Mucosa of descending colon (tissue), 3 donors: ENCODE results near the gene FFAR1. TPM values are rescaled to one million over a fixed set of nuclear protein-coding genes. Genes with fewer than 3 reads are reported as not detected.

ENCODE experiments used
- ATAC-seq: fragments of 200-7000 bp; cut with Tn5 transposase; one replicate; pipeline ENCODE4 v1.9.1; 2020; ENCODE audit warnings: mild to moderate bottlenecking, moderate library complexity
- DNase-seq, 3 donors: peaks; one replicate each; pipeline ENCODE4 v3.0.0-alpha.2; 2020
- H3K36me3 ChIP-seq: fragments of 200-600 bp; one replicate; pipeline ENCODE4 v1.8.0; 2021; ENCODE audit warnings: low read depth, mild to moderate bottlenecking
- H3K4me1 ChIP-seq: fragments of 200-600 bp; one replicate; pipeline ENCODE4 v1.8.0; 2021; ENCODE audit warnings: low read depth, mild to moderate bottlenecking
- H3K4me3 ChIP-seq: fragments of 200-600 bp; one replicate; pipeline ENCODE4 v1.8.0; 2021; ENCODE audit warnings: mild to moderate bottlenecking
- H3K9me3 ChIP-seq: fragments of 200-600 bp; one replicate; pipeline ENCODE4 v1.8.0; 2021; ENCODE audit warnings: mild to moderate bottlenecking
- CTCF ChIP-seq: fragments of 200-600 bp; IDR thresholded peaks from one replicate; pipeline ENCODE4 v1.8.0; 2022; ENCODE audit warnings: antibody characterized with exemption, mild to moderate bottlenecking
- intact Hi-C, 2 donors: fragments of 100-400 bp; cut with DNase I in 1 of 2; cut with micrococcal nuclease in 1 of 2; formaldehyde crosslinking; loops; one replicate each; pipeline versions ENCODE4 v1.11.0 to v1.11.1; 2022; cut with DNase I, micrococcal nuclease
- total RNA-seq, 3 donors: library from RNA; stranded (reverse); fragmentation: NEBNext Ultra II Directional in 2 of 3; extraction: Animal tissue kit (Norgen Biotek cat#: 25700) in 2 of 3; gene quantifications; one replicate each; pipeline versions ENCODE4 v1.2.1 to v1.2.4, GENCODE V29; 2021 to 2023
- donor health status: DM: no; HTN: no; CAD: no; lungs with moderate emphysema.
- donor health status: DM: no; HTN: no; CAD: no.
- donor health status: DM: no; HTN: yes; CAD: no.

Gene FFAR1
- total RNA-seq, 3 donors from 2014 or later, result not detected

GRCh38 chr19:35306473-35307246, 41.0 kb upstream of the FFAR1 start:
- DNase-seq (no peak), ATAC-seq (no peak)
- no peak for TF ChIP-seq CTCF
- Histone ChIP-seq H3K36me3 (no peaks in the 10 kb centered on the region), H3K4me3 (no peak overlapping the region), H3K4me1 (no peaks in the 10 kb centered on the region), H3K9me3 (no peaks in the 10 kb centered on the region)
- intact Hi-C loops, result no loop called here

- Histone ChIP-seq H3K36me3 (no peaks in the 10 kb centered on the region), H3K9me3 (no peaks in the 10 kb centered on the region), H3K4me3 (no peak overlapping the region), H3K4me1 (no peaks in the 10 kb centered on the region)
- intact Hi-C loops, result no loop called here
- ATAC-seq (no peak), DNase-seq (no peak)
- no peak for TF ChIP-seq CTCF
Measured at GRCh38 chr19:35307931-35308330, 39.8 kb upstream of the FFAR1 start.

- intact Hi-C loops, result no loop called here
- TF ChIP-seq CTCF, result no peak
Measured at GRCh38 chr19:35308910-35309309, 38.8 kb upstream of the FFAR1 start.

GRCh38 chr19:35309481-35310279, 38.0 kb upstream of the FFAR1 start:
- intact Hi-C loops, result no loop called here
- Histone ChIP-seq H3K36me3 (no peaks in the 10 kb centered on the region), H3K4me3 (no peak overlapping the region), H3K4me1 (no peaks in the 10 kb centered on the region), H3K9me3 (no peaks in the 10 kb centered on the region)
- no peak for ATAC-seq
- DNase-seq, result peak in 1 of 3 donors; percentile 58
- no peak for TF ChIP-seq CTCF

More at GRCh38 chr19:35308910-35309309, 38.8 kb upstream of the FFAR1 start:
- Histone ChIP-seq H3K4me3 (no peak overlapping the region), H3K9me3 (no peaks in the 10 kb centered on the region), H3K36me3 (no peaks in the 10 kb centered on the region), H3K4me1 (no peaks in the 10 kb centered on the region)
- DNase-seq, result no peak
- ATAC-seq, result no peak

GRCh38 chr19:35310331-35310730, 37.4 kb upstream of the FFAR1 start:
- intact Hi-C loops, result no loop called here
- TF ChIP-seq CTCF, result no peak
- no peak for ATAC-seq

More at GRCh38 chr19:35310331-35310730, 37.4 kb upstream of the FFAR1 start:
- Histone ChIP-seq H3K9me3 (no peaks in the 10 kb centered on the region), H3K36me3 (no peaks in the 10 kb centered on the region), H3K4me3 (no peak overlapping the region), H3K4me1 (no peaks in the 10 kb centered on the region)
- no peak for DNase-seq
